HG03521 (cell line): ENCODE results near the gene LYPD6.

Experiments
- ATAC-seq: cut with Tn5 transposase; IDR thresholded peaks from one replicate; pipeline ENCODE4 v1.9.1; 2021; ENCODE audit warnings: mild to moderate bottlenecking, moderate library complexity; ENCODE audit not compliant: unreplicated experiment

The LYPD6 gene

DNA sequence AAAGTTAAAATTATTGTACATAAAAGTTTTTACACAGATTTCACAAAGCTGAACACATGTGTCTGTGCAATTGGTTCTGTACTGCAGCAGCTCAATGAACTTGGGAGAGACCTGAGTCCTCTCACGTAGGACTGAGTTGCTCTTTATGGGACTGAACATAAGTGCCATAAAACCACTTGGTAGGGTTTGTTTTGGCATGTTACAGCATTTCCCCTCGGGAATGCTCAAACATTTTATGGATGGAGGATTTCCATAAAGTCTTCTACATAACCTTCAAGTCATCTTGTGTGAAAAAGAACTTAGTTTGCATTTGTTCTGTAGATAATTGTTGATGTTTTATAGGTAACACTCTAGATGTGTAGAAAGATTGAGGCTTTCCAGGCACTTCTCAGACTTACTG is 15.9 kb downstream of the LYPD6 start:
- no peak for ATAC-seq

DNA sequence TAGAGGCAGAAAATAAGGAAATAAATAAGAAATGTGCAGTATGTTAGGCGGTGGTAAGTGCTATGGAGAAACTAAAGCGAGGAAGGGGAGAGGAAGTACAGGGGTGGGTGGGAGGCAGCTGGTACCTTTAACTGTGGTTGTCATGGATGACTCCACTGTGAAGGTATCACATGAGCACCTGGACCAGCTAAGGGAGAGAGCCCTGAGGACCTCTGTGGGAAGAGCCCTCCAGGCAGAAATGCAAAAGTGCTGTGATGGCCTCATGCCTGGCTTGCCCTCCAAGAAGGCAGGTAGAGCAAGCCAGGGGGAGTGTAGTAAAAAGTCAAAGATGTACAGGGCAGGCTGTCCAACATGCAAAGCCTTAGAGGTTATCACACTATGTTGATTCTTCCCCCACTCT is 17.9 kb downstream of the LYPD6 start:
- ATAC-seq, result no peak

DNA sequence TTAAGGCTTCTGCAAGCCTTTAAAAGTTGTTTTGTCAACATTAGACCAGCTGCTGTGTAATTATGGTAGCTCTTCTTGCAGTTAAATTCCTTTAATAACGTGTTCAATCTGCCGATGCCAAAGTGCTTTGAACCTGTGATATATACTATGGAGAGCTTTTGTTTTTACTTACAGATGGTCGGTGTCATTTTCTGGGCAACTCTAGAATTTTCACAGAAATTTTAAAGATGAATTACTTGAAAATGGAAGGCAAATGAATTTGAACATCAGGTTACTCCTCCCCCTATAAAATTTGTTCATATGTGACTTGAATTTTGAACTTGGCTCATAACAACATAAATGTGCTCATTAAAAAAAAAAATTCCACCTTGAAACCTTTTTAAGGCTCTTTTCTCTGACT is 23.0 kb downstream of the LYPD6 start:
- no peak for ATAC-seq

DNA sequence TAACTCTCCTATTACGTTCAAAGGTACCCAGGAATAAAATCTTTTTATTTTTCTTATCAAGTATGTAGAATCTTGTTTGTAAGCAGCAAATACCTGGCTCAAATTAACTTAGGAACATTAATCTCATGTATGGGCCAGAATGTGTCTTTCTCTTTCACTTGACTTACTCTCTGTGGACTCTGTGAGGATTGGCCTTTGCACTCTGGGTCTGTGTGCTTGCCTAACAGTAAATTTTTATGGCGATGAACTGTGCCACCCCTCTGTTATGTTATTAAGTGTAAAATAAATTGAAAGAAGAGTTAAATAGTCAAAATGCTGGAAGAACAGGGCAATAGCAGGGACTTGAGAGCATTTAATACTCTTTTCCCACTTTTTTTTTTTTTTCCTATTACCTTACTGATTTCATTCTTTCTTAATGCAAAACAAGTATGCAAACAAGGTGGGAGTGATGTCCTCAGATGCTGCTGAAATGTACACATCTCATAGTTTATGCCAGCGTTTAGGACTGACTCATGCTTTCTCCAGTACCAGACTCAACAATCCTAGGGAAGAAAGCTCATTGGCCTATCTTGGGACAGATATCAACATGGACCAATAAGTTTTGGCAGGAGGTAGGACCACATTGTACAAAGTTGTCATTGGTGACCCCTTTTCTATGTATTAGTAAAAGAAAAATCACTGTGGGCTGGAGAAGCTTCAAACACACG is 25.5 kb downstream of the LYPD6 start:
- no peak for ATAC-seq

DNA sequence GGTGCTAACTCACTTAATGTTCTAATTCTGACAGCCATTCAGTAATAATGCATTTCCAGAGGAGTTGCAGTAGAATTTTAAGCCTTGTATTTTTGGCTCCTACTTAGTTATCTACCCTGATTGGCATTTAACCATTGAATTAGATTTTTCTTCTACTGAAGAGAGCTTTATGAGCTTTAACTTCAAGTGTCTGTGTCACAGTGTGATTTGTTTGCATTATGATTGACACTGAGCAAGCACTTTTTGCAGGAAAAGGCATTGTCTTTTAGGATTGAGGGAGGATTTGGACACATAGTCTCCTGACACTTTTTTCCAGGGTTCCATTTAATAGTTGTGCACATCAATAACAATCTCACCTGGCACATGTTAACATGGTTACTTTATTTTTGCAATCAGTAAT is 26.7 kb downstream of the LYPD6 start:
- ATAC-seq, result no peak

DNA sequence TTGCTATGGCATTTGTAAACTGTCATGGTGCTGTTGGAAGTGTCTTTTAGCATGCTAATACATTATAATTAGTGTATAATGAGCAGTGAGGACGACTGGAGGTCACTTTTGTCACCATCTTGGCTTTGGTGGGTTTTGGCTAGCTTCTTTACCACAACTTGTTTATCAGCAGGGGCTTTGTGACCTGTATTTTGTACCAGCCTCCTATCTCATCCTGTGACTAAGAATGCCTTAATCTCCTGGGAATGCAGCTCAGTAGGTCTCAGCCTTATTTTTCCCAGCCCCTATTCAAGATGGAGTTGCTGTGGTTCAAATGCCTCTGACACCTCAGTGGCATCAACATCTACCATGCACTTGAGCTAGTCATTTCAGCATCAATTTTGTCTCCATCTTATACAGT is 29.7 kb downstream of the LYPD6 start:
- no peak for ATAC-seq

DNA sequence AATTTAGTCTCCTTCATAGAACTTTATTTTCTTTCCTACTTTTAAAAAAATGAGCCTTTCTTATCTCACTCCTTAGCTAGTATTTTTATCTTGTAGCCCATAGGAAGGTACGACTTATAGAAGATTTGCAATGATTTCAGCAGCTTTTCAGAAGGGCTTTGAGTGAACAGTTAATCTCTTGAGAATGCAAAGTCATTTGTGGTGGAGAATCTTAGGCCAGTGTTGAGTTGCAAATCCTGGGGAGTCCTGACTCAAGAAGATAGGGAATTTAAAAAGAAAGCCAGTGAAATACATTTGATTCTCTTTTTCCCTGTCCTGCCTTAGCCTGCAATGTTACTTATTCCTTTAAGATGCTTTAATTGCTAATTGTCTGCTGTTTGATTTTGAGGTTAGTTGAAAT is 33.6 kb downstream of the LYPD6 start:
- ATAC-seq, result no peak

DNA sequence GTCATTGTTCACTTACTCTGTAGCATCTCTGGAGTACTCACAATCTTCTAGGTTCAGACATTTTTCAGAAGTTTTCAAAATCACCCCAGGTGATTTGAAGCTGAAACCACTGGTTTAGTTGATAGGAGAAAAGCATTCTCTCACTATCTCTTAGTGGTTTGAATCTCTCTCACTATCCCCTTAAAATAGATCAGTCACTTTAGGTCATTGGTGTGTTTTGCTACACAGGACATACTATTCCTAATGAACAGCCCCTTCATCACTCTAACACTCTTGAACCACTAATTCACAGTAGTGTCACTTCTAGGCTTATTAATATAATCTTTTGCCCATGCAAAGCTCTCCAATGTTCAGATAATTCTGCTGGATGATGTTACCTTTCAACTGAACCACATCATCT is 34.5 kb downstream of the LYPD6 start:
- ATAC-seq, result no peak

DNA sequence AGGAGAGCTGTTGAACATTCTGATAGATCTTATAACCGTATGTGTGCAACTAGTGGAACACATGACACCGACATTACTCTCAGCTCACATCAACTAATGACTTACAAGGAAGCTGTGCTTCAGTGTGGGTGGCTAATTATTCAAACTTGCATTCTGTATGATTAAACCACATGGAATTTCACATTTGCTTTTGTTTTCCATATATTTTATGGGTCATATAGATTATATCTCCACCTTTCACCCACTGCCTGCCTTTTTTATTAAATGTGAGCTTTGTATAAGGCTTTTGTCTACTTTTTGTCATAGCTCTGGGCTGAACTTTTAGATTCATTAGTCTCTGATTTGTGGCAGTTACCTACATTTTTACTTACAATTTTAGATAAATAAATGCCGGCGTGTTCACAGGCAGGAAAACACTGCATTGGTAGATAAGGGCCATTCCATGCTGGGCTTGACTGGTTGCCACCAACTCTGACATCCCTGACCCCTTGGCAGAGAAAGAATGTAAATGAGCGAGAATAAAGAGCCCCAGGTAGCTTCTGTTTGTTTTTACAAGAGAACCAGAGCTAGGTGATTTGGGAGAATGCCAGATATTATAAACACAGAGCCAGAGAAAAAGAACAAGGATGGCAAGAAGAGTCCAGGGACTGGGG is 35.7 kb downstream of the LYPD6 start:
- ATAC-seq, result no peak

DNA sequence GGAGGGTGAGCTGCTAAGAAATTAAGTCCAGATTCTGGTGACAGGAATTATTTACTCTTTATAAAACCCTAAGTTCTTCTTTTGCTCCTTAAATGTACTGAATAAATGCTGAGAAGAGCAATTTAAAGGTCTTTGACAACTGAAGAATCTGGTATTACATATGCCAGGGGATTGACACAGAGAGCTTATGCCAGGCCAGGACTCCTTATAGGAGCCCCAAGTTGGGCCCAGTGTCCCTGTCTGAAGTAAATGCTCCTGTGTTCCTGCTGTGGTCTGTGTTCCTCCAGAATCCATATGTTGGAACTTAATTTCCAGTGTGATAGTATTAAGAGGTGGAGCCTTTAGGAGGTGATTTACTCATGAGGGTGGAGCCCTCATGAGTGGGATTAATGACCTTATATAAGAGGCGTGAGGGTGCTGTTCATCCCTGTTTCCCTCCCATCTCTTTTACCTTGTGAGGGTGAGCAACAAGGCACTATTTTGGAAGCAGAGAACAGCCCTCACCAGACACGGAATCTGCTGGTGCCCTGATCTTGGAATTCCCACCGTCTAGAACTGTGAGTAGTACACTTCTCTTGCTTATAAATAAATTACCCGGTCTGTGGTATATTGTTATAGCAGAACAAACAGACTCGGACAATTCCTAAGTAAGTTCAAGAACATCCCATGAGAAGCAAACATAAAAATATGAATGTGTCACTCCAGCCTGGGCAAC is 39.8 kb downstream of the LYPD6 start:
- ATAC-seq, result no peak

DNA sequence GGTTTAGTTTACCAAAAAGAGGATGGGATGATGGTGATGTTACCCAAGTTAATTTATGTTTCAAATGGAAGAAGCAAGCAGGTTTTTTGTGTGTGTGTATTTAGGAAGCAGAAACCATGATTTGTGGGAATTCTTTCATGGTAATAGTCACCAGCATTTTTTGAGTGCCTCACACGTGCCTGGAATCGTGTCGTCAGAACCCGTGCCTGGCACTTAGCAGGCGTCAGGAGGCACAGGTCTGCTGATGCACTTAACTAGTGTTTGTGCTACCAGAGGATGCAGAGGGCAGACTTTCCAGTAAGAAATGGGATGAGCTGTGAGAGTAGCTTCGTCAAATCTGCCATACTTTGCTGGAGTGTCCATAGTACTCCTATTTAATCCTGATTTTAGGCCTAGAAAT is 41.1 kb downstream of the LYPD6 start:
- ATAC-seq, result no peak

DNA sequence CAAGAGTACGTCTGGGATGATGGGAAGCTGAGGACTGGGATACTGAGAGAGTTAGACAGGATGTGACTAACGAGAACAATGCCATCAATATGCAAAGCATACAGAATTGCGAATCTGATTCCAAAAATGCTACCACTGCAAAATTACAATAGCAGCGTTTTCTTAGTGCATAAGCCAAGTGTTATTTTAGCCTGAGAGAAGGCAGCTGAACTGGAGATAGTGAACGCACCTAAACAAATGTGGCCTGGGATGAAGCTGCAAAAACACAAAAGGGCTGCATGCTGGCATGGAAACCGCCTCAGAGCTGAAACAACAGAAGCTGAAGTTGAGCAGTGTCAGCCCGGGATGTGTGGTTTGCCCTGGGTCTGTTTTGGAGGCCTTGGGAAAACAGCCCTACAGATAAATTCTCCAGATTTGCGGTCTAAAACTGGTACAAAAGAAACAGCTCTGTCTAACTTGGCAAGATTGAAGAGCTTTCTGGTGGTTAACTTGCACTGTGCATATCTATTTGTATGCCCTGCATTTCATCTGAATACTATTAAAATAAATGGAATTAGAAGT is 45.5 kb downstream of the LYPD6 start:
- no peak for ATAC-seq

DNA sequence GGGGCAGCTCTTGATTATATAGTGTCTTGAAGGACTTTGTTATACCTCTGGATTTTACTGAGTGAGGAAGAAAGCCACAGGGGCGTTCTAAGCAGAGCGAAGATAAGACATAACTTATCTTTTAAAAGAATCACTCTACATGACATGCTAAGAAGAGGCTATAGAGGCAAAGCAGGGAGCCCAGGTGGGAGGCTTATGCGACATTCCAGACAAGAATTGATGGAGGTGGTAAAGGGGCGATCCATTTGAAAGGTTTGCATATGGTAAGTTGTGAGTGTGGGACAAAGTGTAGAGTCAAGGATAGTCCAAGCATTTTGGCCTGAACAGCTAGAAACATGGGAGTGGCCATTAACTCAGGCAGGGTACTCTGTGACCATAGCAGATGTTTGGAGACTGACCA is 49.8 kb downstream of the LYPD6 start:
- ATAC-seq, result no peak

DNA sequence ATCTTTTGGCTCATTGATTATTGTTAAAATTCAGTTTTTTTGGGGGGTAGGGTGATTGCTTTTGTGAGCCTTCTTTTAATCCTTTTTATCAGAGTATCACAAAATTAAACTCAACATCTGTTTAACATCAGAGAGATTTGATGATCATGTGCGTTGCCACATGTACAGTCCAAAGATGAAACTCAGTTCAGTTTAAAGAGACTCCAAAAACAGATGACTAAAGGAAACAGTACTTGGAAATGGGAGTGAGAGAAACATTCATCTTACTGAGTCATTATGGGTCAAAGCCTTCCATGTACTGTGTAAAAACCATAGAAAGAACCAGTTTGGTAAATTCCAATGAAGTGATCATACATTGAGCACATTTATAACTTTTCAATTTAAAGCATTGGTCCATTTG is 53.0 kb downstream of the LYPD6 start:
- ATAC-seq, result no peak

DNA sequence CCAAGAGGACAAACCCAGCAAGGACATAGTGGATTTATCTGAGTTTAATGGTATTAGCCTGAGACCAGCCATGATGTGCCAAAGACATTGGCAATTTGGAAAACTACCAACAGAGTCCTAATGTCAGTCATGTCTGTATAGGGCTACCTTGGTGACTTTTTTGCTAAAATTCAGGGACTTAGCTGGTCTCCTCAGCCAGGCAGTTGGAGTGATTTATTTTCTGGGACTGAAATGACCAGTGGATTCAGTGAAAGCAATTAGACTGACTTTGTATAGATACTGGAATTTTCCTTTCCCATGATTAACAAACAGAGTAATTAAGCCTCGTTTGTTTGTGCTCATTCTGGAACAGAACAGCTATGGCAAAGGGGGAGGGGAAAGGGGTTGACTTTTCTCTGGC is 55.0 kb downstream of the LYPD6 start:
- ATAC-seq, result no peak

DNA sequence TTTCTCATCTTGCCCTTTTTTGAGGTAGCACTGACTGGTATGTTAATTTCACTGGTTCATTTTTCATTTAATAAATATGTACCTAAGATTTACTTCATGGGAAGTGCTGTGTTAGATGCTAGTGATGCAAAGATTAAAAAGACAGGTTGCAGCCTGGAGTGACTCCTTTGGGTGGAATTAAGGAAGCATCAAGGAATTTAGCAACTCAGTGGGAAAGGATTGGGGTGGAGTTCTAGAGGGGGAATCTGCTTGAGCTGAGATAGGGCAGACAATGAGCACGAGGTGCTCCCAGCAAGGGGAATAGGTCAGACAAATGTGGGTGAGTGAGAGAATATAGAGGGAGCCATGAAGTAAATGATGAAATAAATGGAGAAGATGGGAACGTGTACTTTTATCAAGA is 57.0 kb downstream of the LYPD6 start:
- ATAC-seq, result no peak

DNA sequence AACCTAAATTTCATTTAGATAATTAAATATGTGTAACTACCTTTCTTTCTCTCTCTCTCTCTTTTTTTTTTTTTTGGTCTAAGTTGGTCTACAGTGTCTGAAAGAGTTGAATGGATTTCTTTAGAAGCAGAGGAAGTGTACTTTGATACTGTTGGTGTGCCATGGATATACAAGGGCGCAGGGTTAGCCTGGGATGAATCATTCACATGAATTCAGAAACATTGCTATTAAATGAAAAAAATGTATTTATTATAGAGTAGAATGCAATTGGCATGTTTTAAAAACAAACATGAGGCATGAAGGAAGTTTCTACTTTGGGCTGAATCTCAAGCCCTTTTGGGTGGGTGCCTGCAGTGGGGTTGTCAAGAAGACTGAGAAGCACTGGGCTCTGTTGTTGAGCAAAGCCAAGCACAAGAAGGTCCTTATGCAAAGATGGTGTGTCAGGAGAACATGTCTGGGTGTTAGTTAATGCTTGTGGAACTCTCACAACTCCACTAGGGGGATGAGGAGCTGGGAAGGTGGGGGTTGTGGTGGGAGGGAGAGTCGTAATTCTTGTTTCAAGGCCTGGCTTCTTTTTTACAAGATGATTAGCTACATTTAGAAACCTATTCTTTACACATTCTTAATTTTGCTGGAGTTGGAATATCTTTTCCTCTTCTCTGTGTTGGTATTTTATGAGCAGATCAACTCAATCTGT is 57.9 kb downstream of the LYPD6 start:
- ATAC-seq, result no peak

DNA sequence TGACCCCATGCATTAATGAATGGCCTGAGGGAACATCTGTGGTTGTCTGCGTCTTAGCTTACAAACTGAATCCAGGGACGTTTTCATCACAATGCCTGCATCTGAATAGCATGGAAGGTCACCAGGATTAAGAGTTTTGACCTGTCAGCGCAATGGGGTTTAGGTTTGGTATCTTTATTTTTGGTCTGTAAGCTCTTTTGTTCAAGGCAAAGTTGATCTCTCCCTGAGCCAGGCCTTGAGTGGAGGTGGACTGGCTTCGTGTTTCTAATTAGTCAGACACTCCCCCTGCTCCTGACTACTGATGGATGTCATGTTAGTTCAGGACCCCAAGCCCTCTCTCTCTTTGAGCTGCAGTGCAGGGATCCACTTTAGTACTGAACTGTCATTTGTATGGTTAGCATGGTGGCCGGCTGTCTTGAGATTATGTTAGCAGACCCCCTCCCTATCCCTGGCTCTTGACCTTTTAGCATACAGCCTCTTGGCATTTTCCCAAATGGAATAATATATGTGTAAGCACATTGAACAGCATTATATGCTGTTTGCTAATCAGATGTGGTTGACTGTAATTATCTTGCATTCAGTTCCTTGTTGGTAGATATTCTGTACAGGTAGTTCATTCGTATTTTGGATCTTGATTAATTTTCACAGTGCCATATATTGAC is 59.2 kb downstream of the LYPD6 start:
- no peak for ATAC-seq

DNA sequence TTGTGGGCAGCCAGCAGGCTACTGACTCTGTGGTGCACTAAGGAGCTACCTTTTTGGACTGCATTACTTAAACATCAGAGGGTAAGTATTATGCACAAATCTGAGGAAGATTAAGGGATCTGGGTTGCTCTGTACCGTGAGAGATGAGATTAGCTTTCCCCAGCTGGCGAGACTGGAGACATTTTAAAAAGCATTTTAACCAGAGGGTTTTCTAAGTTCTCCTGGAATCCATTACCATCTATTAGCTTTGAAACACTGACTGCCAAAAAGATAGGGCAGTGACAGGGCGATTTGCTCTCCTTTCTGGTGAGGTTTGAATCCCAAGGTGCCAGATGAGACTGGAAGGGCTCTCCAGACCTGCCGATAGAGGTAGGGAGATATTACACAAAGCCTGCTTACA is 63.2 kb downstream of the LYPD6 start:
- ATAC-seq, result no peak

DNA sequence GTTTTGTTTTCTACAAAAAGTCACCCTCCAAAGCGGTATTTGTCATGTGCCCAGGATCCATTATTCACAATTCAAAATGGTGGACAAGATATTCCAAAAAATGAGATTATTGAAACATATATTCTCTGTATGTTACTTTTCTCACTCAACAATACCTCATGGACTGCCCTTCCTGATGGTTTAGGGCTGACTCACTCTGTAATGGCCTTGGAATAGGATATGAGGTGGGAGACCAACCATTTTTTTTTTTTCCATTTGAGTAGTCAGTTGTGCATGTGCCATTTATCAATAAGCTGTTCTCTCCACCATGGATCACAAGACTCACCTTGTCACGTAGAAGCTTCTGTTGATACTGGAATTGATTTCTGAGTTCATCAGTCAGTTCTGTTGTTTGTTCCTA is 64.5 kb downstream of the LYPD6 start:
- ATAC-seq, result no peak
